ENCODE data around the gene MRPS6.

Gene MRPS6

GRCh38 chr21:34157521-34157920, 84.1 kb downstream of the MRPS6 start:
- H3K36me3 ChIP-seq (ENCODE audit: insufficient read depth, low read length), result peaks cover 4% of the 10 kb centered on the region; the same call in 1 of the 2 replicates
- H3K4me1 ChIP-seq (ENCODE audit: insufficient read depth, low read length), result no peaks in the 10 kb centered on the region
- H3K9ac ChIP-seq (ENCODE audit: low read depth, low read length), result no peak overlapping the region
- no peaks in the 10 kb centered on the region for H3K27me3 ChIP-seq (ENCODE audit: insufficient read depth, low read length)
- H3K27ac ChIP-seq (ENCODE audit: low read depth, low read length), result no peak overlapping the region
- WGBS, result 98% methylated on average over 2 of the region's 2 CpGs
- peaks cover 7% of the 10 kb centered on the region; the same call in 1 of the 2 replicates for H3K9me3 ChIP-seq (ENCODE audit: insufficient read depth, low read depth, low read length)
- H3K4me3 ChIP-seq (ENCODE audit: low read length), result no peak overlapping the region

GRCh38 chr21:34158866-34159835, 85.8 kb downstream of the MRPS6 start:
- H3K27me3 ChIP-seq (ENCODE audit: insufficient read depth, low read length), result no peaks in the 10 kb centered on the region
- no peaks in the 10 kb centered on the region for H3K4me1 ChIP-seq (ENCODE audit: insufficient read depth, low read length)
- peaks cover 4% of the 10 kb centered on the region; the same call in 1 of the 2 replicates for H3K36me3 ChIP-seq (ENCODE audit: insufficient read depth, low read length)
- 94% methylated on average over 34 of the region's 36 CpGs for WGBS
- no peak overlapping the region for H3K27ac ChIP-seq (ENCODE audit: low read depth, low read length)
- peaks cover 20% of the 10 kb centered on the region for H3K9me3 ChIP-seq (ENCODE audit: insufficient read depth, low read depth, low read length)
- H3K4me3 ChIP-seq (ENCODE audit: low read length), result no peak overlapping the region
- no peak overlapping the region for H3K9ac ChIP-seq (ENCODE audit: low read depth, low read length)

DNA sequence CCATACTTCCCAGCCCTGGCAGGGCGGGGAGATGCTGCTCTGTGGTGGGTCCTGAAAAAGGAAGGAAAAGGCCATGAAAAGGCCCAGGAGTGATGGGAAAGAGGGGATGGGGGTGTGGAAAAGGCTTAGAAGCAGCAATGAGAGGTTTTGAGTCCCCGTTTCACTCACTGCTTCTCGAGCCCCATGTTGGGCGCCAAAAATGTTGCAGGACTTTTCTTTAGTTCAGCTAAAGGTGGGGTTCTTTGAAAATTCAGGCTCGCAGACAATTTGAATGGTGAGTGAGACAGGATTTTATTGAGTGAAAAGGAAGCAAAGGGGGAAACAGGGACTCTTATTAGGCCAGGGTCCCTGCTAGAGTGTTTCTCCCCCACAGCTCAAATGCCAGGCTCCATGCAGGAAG, 93.1 kb downstream of the MRPS6 start:
- Histone ChIP-seq H3K36me3 (ENCODE audit: insufficient read depth, low read length) (peaks cover 18% of the 10 kb centered on the region), H3K27me3 (ENCODE audit: insufficient read depth, low read length) (no peaks in the 10 kb centered on the region), H3K9ac (ENCODE audit: low read depth, low read length) (no peak overlapping the region), H3K4me3 (ENCODE audit: low read length) (no peak overlapping the region), H3K4me1 (ENCODE audit: insufficient read depth, low read length) (no peaks in the 10 kb centered on the region), H3K9me3 (ENCODE audit: insufficient read depth, low read depth, low read length) (peaks cover 56% of the 10 kb centered on the region), H3K27ac (ENCODE audit: low read depth, low read length) (no peak overlapping the region)
- WGBS, result 92% methylated on average over 5 of the region's 5 CpGs

- no peaks in the 10 kb centered on the region for H3K27me3 ChIP-seq (ENCODE audit: insufficient read depth, low read length)
- peaks cover 36% of the 10 kb centered on the region for H3K9me3 ChIP-seq (ENCODE audit: insufficient read depth, low read depth, low read length)
- H3K9ac ChIP-seq (ENCODE audit: low read depth, low read length), result no peak overlapping the region
- 91% methylated on average over 2 of the region's 2 CpGs for WGBS
- peaks cover 15% of the 10 kb centered on the region for H3K36me3 ChIP-seq (ENCODE audit: insufficient read depth, low read length)
- no peaks in the 10 kb centered on the region for H3K4me1 ChIP-seq (ENCODE audit: insufficient read depth, low read length)
- no peak overlapping the region for H3K4me3 ChIP-seq (ENCODE audit: low read length)
- no peak overlapping the region for H3K27ac ChIP-seq (ENCODE audit: low read depth, low read length)
Observed at GRCh38 chr21:34170886-34171285, 97.5 kb downstream of the MRPS6 start.

- no peak overlapping the region for H3K27ac ChIP-seq (ENCODE audit: low read depth, low read length)
- no peak overlapping the region for H3K4me3 ChIP-seq (ENCODE audit: low read length)
- H3K4me1 ChIP-seq (ENCODE audit: insufficient read depth, low read length), result peaks cover 11% of the 10 kb centered on the region
- H3K36me3 ChIP-seq (ENCODE audit: insufficient read depth, low read length), result no peaks in the 10 kb centered on the region
- no peak overlapping the region for H3K9ac ChIP-seq (ENCODE audit: low read depth, low read length)
- peaks cover 10% of the 10 kb centered on the region; the same call in 1 of the 2 replicates for H3K9me3 ChIP-seq (ENCODE audit: insufficient read depth, low read depth, low read length)
- H3K27me3 ChIP-seq (ENCODE audit: insufficient read depth, low read length), result peaks cover 20% of the 10 kb centered on the region
Observed at GRCh38 chr21:34174470-34174869, 101.1 kb downstream of the MRPS6 start.

DNA sequence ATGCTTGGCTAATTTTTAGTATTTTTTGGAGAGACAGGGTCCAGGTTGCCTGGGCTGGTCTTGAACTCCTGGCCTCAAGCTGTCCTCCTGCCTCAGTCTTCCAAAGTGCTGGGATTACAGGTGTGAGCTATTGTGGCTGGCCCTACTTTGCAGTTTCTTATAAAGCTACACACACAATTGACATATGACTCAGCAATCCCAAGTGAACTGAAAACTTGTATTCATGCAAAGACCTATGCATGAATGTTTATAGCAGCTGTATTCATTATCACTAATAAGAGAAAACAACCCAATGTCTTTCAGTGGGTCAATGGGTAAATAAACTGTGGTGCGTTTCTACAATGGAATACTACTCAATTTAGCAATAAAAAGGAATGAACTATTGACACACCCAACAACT, 103.1 kb downstream of the MRPS6 start:
- H3K4me1 ChIP-seq (ENCODE audit: insufficient read depth, low read length), result peaks cover 31% of the 10 kb centered on the region
- H3K27me3 ChIP-seq (ENCODE audit: insufficient read depth, low read length), result peaks cover 25% of the 10 kb centered on the region
- H3K9ac ChIP-seq (ENCODE audit: low read depth, low read length), result no peak overlapping the region
- no peaks in the 10 kb centered on the region for H3K36me3 ChIP-seq (ENCODE audit: insufficient read depth, low read length)
- 100% methylated on average over 1 of the region's 1 CpG for WGBS
- no peak overlapping the region for H3K27ac ChIP-seq (ENCODE audit: low read depth, low read length)
- peaks cover 10% of the 10 kb centered on the region; the same call in 1 of the 2 replicates for H3K9me3 ChIP-seq (ENCODE audit: insufficient read depth, low read depth, low read length)
- no peak overlapping the region for H3K4me3 ChIP-seq (ENCODE audit: low read length)

GRCh38 chr21:34177919-34178567, 104.7 kb downstream of the MRPS6 start:
- H3K27ac ChIP-seq (ENCODE audit: low read depth, low read length), result no peak overlapping the region
- H3K9me3 ChIP-seq (ENCODE audit: insufficient read depth, low read depth, low read length), result peaks cover 8% of the 10 kb centered on the region; the same call in 1 of the 2 replicates
- peaks cover 34% of the 10 kb centered on the region for H3K4me1 ChIP-seq (ENCODE audit: insufficient read depth, low read length)
- H3K36me3 ChIP-seq (ENCODE audit: insufficient read depth, low read length), result no peaks in the 10 kb centered on the region
- 97% methylated on average over 7 of the region's 7 CpGs for WGBS
- peaks cover 25% of the 10 kb centered on the region for H3K27me3 ChIP-seq (ENCODE audit: insufficient read depth, low read length)
- H3K9ac ChIP-seq (ENCODE audit: low read depth, low read length), result no peak overlapping the region
- no peak overlapping the region for H3K4me3 ChIP-seq (ENCODE audit: low read length)

GRCh38 chr21:34179204-34179935, 106.0 kb downstream of the MRPS6 start:
- Histone ChIP-seq H3K9me3 (ENCODE audit: insufficient read depth, low read depth, low read length) (peaks cover 2% of the 10 kb centered on the region; the same call in 1 of the 2 replicates), H3K27ac (ENCODE audit: low read depth, low read length) (peak overlapping the region; percentile 33; the same call in 1 of the 2 replicates), H3K4me3 (ENCODE audit: low read length) (peak overlapping the region; percentile 43), H3K4me1 (ENCODE audit: insufficient read depth, low read length) (peaks cover 34% of the 10 kb centered on the region), H3K9ac (ENCODE audit: low read depth, low read length) (no peak overlapping the region), H3K36me3 (ENCODE audit: insufficient read depth, low read length) (no peaks in the 10 kb centered on the region), H3K27me3 (ENCODE audit: insufficient read depth, low read length) (peaks cover 25% of the 10 kb centered on the region)
- 7% methylated on average over 8 of the region's 9 CpGs for WGBS

DNA sequence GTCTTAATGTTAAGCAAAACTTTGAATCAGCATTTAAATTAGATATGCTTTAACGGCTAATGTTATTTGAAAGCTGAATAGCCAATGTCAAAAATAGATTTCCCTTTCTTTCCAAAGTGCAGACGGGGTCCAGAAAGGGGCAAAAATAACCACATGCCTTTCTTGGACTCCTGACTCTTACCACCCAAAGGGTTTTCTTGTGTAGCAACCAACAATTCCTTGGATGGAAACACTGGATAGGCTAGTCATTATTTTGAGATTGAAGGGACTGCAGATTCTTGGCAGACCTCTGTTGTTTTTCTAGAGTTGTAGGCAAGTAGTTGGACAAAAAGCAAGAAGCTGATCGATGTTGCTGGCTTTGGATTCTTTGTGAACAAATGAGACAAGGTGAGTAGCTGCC, 107.0 kb downstream of the MRPS6 start:
- 0 out of 2 replicates have a peak overlapping the region, but pooled peaks have one; percentile 37 for H3K9ac ChIP-seq (ENCODE audit: low read depth, low read length)
- peaks cover 25% of the 10 kb centered on the region for H3K27me3 ChIP-seq (ENCODE audit: insufficient read depth, low read length)
- WGBS, result 61% methylated on average over 3 of the region's 3 CpGs
- H3K4me1 ChIP-seq (ENCODE audit: insufficient read depth, low read length), result peaks cover 36% of the 10 kb centered on the region
- H3K36me3 ChIP-seq (ENCODE audit: insufficient read depth, low read length), result no peaks in the 10 kb centered on the region
- no peaks in the 10 kb centered on the region for H3K9me3 ChIP-seq (ENCODE audit: insufficient read depth, low read depth, low read length)
- peak overlapping the region; percentile 43 for H3K4me3 ChIP-seq (ENCODE audit: low read length)
- no peak overlapping the region for H3K27ac ChIP-seq (ENCODE audit: low read depth, low read length)

GRCh38 chr21:34180826-34181359, 107.5 kb downstream of the MRPS6 start:
- H3K27ac ChIP-seq (ENCODE audit: low read depth, low read length), result no peak overlapping the region
- H3K27me3 ChIP-seq (ENCODE audit: insufficient read depth, low read length), result peaks cover 25% of the 10 kb centered on the region
- peaks cover 39% of the 10 kb centered on the region for H3K4me1 ChIP-seq (ENCODE audit: insufficient read depth, low read length)
- 0 out of 2 replicates have a peak overlapping the region, but pooled peaks have one; percentile 43 for H3K4me3 ChIP-seq (ENCODE audit: low read length)
- 48% methylated on average over 10 of the region's 10 CpGs for WGBS
- no peaks in the 10 kb centered on the region for H3K9me3 ChIP-seq (ENCODE audit: insufficient read depth, low read depth, low read length)
- no peaks in the 10 kb centered on the region for H3K36me3 ChIP-seq (ENCODE audit: insufficient read depth, low read length)
- H3K9ac ChIP-seq (ENCODE audit: low read depth, low read length), result no peak overlapping the region
